ENCODE data around the gene FRAS1. TPM values are rescaled to one million over a fixed set of nuclear protein-coding genes. Genes with fewer than 3 reads are reported as not detected.
"Not testable (repeated sequence)": the region's sequence is repeated elsewhere in the genome, so short reads cannot be mapped to it uniquely, and the experiment has no call there.

FRAS1 gene
- total RNA-seq, 2 donors from 2014 or later, result 2.3 to 8.1 TPM

DNA sequence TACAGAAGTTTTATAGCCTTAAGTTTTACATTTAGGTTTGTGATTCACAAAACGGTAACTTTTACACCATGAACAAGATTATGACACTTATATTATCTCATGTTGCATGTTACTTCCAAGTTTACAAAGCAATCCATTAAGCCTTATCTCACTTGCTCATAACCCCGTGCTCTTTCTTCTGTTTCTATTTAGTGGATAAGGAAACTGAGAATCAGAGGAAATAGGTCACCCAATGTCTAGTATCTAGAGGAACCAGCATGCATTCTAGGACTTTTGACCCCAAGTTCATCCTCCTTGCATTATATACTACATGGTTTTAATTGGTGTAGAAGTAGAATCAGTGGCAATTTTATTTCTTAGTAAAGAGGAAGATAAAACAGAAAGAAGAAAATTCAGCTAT, 427.5 kb downstream of the FRAS1 start:
- DNase-seq (ENCODE audit: low spot score), result no peak
- intact Hi-C loops (cut with DNase I), result loop anchor here in 1 of 2 donors (10.0 kb wide), 1 partner anchor 1200 kb away; no protein-coding TSS in a partner anchor

DNA sequence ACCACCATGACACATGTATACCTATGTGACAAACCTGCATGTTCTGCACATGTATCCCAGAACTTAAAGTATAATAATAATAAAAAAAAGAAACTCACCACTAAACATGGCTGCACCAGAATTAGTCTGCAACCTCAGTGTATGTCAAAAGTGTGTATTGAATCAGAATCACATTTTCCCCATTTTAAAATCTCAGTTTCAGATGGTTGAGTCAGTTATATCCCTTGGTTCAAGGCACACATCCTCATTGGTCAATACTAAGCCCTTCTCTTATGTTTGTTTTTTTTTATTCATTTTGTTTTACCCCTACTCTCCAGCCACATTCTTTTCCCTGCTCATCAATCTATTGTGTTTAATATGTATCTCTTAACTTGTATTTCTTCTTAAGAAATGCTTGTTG, 436.6 kb downstream of the FRAS1 start:
- intact Hi-C loops (cut with DNase I), result no loop called here
- DNase-seq (ENCODE audit: low spot score), result no peak

DNA sequence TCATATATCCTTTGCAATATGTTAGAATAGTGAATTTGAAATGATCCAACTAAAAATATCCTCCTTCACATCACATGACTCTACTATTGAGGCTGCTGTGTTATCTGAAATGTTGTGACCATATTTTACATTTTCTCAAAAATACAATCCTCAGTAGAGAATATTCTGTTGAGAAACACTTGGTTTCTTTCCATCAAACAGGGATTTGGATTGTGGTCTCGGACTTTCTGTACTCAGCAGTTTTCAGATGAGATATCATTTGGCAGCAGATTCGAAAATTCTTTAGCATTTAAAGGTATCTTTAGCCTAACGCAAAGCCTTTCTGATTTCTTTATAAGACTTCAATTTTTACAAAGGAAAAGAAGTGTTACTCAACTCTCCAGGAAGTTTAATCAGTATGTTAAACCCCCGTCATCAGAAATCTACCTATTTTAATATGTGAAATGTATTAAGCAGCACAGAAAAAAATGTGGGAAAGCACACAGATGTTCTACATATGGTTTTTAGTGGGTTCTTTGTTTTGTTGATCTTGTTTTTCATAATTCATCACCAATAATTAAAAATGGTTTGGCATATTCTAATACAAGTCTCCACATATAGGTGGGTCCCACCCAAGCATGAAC, 439.0 kb downstream of the FRAS1 start:
- DNase-seq (ENCODE audit: low spot score), result no peak
- intact Hi-C loops (cut with DNase I), result no loop called here

DNA sequence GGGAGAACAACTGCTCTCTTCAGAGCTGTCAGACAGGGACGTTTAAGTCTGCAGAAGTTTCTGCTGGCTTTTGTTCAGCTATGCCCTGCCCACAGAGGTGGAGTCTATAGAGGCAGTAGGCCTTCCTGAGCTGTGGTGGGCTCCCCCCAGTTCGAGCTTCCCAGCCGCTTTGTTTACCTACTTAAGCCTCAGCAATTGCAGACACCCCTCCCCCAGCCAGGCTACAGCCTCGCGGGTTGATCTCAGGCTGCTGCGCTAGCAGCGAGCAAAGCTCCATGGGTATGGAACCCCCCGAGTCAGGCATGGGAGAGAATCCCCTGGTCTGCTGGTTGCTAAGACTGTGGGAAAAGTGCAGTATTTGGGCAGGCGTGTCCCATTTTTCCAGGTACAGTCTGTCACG, 449.1 kb downstream of the FRAS1 start:
- DNase-seq (ENCODE audit: low spot score); intact Hi-C loops (cut with DNase I): not testable (repeated sequence)

DNA sequence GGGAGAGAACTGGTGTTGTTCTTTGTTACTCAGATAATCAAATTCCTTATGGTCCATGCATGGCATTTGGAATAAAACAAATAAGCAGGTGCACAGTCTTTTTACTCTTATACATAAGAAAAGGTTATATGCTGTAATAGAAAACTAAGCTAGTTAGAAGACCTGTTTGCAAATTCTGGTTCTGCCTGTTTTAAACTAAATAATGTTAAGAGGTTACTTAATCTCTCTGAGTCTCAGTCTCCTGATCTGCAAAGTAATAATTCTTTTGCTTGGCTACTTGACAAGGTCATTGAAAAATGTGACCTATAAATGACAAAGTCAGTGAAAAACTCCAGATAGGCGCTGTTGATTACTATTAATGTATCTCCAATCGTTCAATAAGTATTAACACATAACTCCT, 451.9 kb downstream of the FRAS1 start:
- intact Hi-C loops (cut with DNase I), result no loop called here
- DNase-seq (ENCODE audit: low spot score), result no peak

DNA sequence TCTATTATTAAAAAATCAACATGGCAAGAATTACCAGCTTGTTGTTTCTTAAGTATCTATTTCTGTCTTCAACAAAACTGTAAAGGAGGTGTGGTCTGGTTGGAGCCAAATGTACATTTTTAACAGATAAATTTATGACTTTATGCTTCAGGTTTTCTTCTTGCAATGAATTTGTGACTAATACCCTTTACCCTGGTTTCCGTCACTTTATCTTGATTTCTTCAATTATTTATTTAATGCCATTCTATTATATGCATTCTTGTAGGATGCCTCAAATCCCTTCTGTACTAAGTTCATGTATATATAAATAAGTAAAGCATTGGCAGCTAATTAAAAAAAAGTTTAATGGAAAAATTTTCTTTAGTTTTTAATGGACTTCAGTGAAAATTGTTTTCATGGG, 453.0 kb downstream of the FRAS1 start:
- no peak for DNase-seq (ENCODE audit: low spot score)
- intact Hi-C loops (cut with DNase I), result no loop called here

DNA sequence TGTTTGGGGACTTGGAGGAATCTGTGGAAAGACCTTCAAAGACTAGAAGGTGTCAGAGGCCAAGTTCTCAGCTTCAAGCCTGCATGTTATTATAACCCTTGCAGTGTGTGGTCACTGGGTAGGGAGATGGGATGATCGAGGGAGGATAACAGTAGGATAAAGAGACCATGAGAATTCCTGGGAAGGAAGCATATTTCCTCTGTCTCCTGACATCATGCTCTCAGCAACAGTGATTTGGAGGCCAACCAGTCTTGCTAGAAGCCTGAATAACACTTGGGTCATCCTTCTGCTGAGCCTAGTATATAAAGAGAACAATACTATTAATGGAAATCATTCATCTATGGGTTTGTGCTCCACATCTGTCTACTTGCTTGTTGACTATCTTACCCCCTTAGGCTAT, 453.6 kb downstream of the FRAS1 start:
- intact Hi-C loops (cut with DNase I), result no loop called here
- no peak for DNase-seq (ENCODE audit: low spot score)

DNA sequence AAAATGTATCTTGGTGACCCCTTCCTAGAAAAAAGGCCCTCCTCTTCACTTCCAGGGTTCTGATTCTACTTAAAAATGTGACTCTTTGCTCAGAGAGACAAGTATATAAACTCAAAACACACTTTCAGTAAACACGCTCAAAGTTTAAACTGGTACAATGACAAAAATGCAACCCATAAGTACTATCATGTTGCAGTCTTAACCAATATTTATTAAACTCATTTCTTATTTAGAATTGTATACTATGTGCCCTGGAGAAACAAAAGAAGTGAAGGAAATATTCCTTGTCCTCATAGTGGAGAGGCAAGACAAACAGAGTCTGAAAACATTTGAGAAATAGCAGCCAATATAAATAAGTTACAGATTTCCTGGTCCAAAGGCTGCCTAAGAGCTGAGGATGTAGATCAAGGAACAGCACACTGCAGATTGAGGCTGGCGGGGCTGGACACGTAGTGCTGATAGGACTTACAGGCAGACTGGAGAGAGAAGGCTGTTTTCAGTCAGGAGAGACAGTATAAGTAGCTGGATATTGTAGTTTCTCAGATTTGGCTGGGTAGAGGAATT, 455.3 kb downstream of the FRAS1 start:
- no peak for DNase-seq (ENCODE audit: low spot score)
- intact Hi-C loops (cut with DNase I), result no loop called here

DNA sequence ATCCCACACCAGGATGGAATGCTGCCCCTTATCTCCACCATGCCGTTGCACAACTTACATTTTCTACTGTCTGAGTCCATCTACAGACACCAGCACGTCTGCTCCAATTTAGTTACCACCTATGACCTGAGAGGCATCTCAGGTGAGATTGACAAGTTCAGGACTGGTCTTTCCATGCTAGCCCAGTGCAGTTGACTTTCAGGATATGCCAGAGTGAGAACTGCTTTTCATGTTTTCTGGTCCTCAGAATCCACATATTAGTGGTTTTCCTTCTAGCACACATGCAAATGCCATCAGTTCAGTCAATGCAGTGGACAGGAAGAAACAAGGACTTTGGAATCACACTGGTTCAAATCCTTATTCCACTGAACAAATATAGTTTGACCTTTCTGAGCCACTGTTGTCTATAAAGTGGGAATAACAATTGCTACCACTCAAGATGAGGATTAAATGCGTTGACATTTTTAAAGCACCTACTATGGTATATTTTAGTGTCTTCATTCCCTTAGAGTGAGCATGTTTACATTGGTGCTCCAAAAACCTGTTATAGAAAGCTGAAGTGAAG, 456.4 kb downstream of the FRAS1 start:
- intact Hi-C loops (cut with DNase I), result no loop called here
- DNase-seq (ENCODE audit: low spot score), result no peak

DNA sequence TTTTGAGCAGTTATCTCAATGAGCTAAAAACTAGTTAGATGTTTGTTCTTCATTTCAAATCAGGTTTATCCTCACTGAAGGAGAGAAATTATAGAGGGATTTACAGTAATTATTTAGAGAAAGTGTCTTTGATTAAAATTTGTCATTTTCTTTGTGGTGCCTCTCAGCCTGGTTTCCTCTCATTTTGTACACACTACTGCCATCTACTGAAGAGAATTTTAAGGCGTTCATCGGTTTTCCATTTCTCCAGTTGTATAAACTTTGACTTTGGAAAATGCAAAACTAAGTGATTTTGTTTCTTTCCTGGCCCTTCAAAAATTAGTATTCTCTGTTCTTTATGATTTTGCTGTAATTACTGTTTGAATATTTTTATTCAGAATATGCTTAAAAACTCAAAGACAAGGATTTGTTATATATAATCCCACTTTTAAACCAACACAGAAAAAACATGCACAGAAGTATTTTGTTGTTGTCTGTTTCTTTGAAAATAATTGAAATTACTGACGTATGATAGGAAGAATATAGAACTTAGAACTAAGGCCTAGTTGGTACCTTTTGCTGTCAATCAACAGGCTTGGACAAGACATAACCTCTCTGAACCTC, 460.0 kb downstream of the FRAS1 start:
- intact Hi-C loops (cut with DNase I), result no loop called here
- DNase-seq (ENCODE audit: low spot score), result no peak

DNA sequence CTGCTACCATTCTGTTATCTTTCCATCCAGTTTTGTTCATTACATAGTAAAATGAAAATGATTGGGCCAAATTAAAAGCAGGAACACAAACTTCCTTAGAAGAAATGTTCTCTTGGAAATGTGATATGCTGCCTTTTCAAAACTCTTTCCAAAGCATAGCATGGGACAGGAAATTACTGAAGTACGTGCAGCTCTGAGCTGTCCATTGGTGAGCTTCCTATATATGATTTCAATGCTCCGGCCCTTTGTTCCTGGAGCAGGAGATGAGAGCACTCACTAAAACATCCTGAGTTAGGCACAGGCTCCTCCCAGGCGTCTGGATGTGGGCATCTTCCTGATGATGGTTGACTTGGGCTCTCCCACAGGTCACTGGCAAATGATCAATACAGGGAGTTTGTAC, 461.4 kb downstream of the FRAS1 start:
- intact Hi-C loops (cut with DNase I), result no loop called here
- DNase-seq (ENCODE audit: low spot score), result no peak

DNA sequence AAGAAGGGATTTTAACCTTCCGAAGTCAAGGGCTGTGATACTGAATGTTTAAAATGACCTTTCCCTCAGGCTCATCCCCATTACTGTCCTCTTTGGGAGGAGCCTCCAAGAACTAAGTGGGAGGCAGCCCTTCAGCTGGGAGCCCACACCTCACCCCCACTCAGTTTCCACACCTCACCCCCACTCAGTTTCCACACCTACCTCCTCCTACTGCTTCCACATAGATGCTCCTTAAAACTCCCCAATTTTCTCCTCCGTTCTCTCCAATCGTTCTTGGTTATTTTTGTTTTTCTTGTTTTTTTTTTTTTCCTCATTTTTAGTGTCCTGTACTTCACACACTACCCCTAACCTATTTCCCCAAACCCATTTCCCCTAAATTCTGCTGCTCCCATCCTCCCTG, 462.8 kb downstream of the FRAS1 start:
- intact Hi-C loops (cut with DNase I), result no loop called here
- DNase-seq (ENCODE audit: low spot score), result no peak

DNA sequence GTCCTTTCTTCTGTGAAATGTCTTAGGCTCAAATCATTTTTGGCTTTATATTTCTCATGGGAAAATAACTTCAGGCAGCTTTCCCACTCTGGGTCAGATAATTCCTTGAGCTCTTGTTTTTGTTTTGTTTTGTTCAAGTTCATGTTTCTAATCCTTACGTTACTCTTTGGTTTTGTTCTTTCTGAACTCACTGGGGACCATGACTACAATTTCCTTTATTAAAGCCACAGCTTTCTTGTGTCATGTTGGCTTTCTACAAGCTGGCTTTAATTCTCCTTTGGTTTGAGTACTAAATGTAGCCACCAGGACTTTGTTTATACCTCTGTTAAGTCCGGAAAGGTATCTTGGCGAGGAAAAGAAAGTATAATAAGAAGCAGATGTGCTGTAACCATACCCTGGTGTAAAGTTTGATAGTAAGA, 463.7 kb downstream of the FRAS1 start:
- DNase-seq (ENCODE audit: low spot score), result no peak
- intact Hi-C loops (cut with DNase I), result no loop called here

DNA sequence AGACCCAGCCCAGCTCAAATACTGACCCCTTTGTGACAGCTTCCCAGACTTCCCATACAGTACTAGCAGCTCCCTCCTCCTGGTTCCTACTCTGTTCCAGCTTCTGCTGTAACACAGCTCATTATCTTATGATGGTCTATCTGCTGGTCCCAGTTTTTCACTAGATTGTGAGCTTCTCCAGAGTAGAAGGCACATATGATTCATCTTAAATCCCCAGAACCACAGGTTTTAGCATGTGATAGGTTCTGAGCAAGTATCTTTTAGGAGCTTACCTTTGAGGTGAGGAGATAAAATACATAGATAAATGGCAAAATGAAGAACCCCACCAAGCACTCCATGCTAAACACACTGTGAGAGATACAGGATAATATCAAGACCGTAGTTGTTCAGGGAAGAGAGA, 466.9 kb downstream of the FRAS1 start:
- intact Hi-C loops (cut with DNase I), result no loop called here
- no peak for DNase-seq (ENCODE audit: low spot score)

DNA sequence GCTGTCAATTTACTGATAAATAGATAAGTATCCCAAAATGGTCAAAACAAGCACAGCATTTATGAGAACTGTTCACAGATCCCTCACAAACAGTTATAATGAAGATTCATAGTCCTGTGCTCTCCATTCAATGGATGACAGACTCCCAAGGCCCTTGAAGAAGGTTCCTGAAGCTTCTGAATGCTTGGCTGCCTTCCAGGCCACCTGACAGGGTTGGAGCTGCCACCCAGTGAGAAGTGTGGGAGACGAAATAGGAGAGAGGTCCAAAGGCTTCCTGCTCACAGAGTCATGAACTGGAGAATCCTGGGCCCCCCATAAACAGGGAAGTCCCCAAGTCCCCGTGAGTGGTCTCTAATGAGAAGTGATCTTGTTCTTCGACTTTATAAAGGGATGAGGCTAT, 468.4 kb downstream of the FRAS1 start:
- DNase-seq (ENCODE audit: low spot score), result no peak
- intact Hi-C loops (cut with DNase I), result no loop called here

DNA sequence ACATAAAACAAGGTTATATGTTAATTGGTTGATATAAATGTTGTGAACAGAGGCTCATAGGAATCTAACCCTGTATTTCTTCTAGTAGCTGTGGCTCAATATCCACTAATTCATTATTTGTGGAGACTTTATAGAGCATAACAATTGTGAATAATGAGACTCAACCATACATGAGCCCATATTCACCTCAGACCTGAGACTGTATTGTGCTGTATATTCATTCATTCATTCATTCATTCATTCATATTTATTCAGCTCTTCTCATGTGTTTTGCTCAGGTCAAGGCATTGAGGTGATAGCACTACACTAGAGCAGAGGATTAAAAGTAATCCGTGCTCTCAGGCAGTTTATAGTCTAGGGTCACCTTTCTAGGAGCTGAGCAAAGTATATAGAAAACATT, 470.0 kb downstream of the FRAS1 start:
- DNase-seq (ENCODE audit: low spot score), result no peak
- intact Hi-C loops (cut with DNase I), result no loop called here

DNA sequence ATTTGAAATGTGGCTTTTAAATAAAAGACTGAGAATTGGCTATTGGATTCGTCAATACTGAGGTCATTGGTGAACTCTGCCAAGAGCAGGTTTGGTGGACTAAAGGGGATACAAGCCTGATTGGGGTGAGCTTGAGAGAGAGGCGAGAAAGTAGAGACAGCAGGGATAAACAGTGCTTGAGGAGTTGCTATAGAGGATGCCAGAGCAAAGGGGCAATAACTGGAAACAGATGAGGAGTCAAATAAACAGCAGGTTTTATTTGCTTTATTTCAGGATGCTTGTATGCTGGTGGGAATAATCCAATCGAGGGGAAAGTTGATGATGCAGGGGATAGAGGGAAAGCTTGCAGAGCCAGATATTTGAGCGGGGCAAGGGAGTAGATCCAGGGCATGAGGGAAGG, 470.4 kb downstream of the FRAS1 start:
- DNase-seq (ENCODE audit: low spot score), result no peak
- intact Hi-C loops (cut with DNase I), result no loop called here

DNA sequence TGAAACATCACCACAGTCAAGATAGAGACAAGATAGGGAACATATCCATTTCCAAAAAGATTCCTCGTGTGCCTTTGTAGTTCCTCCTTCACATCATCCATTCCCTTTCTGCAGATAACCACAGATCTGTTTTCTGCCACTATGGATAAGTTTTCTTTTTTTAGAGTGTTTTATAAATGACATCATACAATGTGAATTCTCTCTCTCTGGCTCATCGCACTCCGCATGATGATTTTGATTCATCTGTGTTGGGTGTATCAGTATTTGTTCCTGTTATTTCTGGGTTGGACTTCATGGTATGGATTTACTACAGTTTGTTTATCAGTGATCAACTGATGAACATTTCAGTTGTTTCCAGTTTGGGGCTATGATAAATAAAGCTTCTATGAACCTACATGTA, 471.2 kb downstream of the FRAS1 start:
- no peak for DNase-seq (ENCODE audit: low spot score)
- intact Hi-C loops (cut with DNase I), result no loop called here

DNA sequence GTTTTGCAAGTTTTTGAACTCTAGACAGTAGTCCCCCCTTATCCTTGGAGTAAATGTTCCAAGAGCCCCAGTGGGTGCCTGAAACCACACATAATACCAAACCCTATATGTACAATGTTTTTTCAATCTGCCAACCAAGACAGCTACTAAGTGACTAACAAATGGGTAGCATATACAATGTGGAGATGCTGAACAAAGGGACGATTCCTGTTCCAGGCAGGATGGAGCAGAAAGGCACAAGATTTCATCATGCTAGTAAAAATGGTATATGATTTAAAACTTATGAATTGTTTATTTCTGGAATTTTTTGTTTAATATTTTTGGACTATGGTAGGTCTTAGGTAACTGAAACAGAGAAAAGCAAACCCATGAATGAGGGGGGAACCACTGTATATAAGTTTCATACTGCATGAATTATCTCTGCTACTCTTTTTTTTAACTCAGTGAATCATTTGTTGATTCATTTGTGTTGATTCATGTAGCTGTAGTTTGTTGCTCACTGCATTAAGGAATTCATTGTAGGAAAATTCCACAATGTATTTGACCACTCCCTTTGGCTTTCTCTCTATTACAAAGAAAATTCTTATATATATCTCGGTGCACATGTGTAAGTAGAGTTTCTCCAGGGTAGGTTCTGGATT, 472.6 kb downstream of the FRAS1 start:
- DNase-seq (ENCODE audit: low spot score), result no peak
- intact Hi-C loops (cut with DNase I), result no loop called here

DNA sequence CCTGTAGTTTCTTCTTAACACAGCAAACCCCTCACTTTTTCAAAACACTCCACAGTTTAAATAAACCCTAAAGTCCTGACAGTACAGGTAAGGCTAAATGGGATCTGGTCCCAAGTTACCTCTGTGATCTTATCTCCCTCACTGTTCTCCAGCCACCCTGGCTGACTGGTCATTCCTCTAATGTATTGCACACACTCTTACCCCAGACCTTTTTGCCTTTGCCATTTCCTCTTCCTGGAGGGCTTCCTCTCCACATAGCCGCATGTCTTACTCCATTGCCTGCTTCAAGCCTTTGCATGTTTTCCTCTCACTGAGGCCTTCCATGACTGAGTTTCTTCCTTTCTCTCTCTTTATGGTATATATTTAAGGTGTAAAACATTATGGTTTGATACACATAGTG, 474.9 kb downstream of the FRAS1 start:
- intact Hi-C loops (cut with DNase I), result no loop called here
- DNase-seq (ENCODE audit: low spot score), result no peak

DNA sequence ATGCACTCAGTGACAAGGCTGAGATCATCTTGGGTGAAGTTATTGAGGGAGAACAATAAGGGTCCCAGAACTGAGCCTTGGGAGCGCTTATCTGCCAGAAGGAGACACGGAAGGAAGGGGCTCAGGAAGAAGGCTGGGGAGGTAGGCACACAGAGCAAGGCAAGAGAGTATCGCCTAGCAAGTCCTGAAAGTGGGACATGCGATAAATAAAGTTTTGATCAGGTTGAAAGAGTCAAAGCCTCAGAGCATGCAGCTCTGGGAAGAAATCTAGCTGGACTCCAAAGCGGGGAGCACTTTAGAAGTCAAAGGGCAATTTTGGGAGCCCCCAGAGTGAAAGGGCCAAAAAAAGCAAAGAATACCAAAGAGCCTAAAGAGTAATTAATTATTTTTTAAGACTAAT, 476.7 kb downstream of the FRAS1 start:
- DNase-seq (ENCODE audit: low spot score), result no peak
- intact Hi-C loops (cut with DNase I), result no loop called here

Measured in posterior vena cava (tissue), 2 donors.